HepG2 (cell line): ENCODE measurements around the gene ENSA. TPM values are rescaled to one million over a fixed set of nuclear protein-coding genes. Genes with fewer than 3 reads are reported as not detected.

Source experiments
- AHR ChIP-seq: IDR thresholded peaks from 2 replicates; pipeline ENCODE4 v1.6.1; 2018; ENCODE audit warnings: missing genetic modification reagents, missing compliant biosample characterization
- ATF7 ChIP-seq, 2 experiments: fragments of 450-650 bp in 1 of 2; sonication (generic) in 1 of 2; formaldehyde crosslinking in 1 of 2; IDR thresholded peaks; 2 replicates each; pipeline versions ENCODE4 v1.4.0 to v1.6.1; 2016 to 2020; ENCODE audit warnings: antibody characterized with exemption in 1 of 2, mild to moderate bottlenecking in 1 of 2, missing genetic modification reagents in 1 of 2
- BHLHE40 ChIP-seq: IDR thresholded peaks from 2 replicates; pipeline ENCODE4 v1.6.1; 2011; ENCODE audit warnings: low read length, improper control_type of control experiment
- CERS6 ChIP-seq: sonication (generic); formaldehyde crosslinking; IDR thresholded peaks from 2 replicates; pipeline ENCODE4 v1.5.0; 2020; ENCODE audit warnings: missing genetic modification reagents
- DRAP1 ChIP-seq: IDR thresholded peaks from 2 replicates; pipeline ENCODE4 v1.6.1; 2016; ENCODE audit warnings: missing genetic modification reagents, missing compliant biosample characterization
- ETV6 ChIP-seq: sonication (generic); formaldehyde crosslinking; conservative IDR thresholded peaks from 2 replicates; pipeline ENCODE4 v1.4.0; 2020; ENCODE audit warnings: missing genetic modification reagents
- FOXO1 ChIP-seq: sonication (generic); formaldehyde crosslinking; IDR thresholded peaks from 2 replicates; pipeline ENCODE4 v1.4.0; 2020; ENCODE audit warnings: missing genetic modification reagents
- HMG20A ChIP-seq: IDR thresholded peaks from 2 replicates; pipeline ENCODE4 v1.6.1; 2016; ENCODE audit warnings: borderline replicate concordance
- KDM5A ChIP-seq: fragments of 200-600 bp; sonication (generic); IDR thresholded peaks from 2 replicates; pipeline ENCODE4 v1.7.0; 2018; ENCODE audit warnings: antibody characterized with exemption, mild to moderate bottlenecking, low read length, borderline replicate concordance
- KLF15 ChIP-seq: sonication (generic); formaldehyde crosslinking; IDR thresholded peaks from 2 replicates; pipeline ENCODE4 v1.8.1; 2023; ENCODE audit warnings: borderline replicate concordance, mild to moderate bottlenecking, inconsistent platforms, missing genetic modification reagents, mixed read lengths
- MEIS1 ChIP-seq: sonication (generic); formaldehyde crosslinking; IDR thresholded peaks from 2 replicates; pipeline ENCODE4 v1.9.0; 2021; ENCODE audit warnings: mild to moderate bottlenecking, missing genetic modification reagents, moderate library complexity, borderline replicate concordance
- POLR2G ChIP-seq: fragments of 200-400 bp; formaldehyde crosslinking; IDR thresholded peaks from 2 replicates; pipeline ENCODE4 v1.6.1; 2018; ENCODE audit warnings: mild to moderate bottlenecking, low read depth, low read length, moderate library complexity
- PTBP1 ChIP-seq: fragments of 200-400 bp; formaldehyde crosslinking; IDR thresholded peaks from 2 replicates; pipeline ENCODE4 v1.6.1; 2018; ENCODE audit warnings: low read length, low read depth; ENCODE audit not compliant: poor library complexity, severe bottlenecking
- SIN3A ChIP-seq: IDR thresholded peaks from 2 replicates; pipeline ENCODE4 v1.6.1; 2011; ENCODE audit warnings: low read depth, mild to moderate bottlenecking, control low read depth, low read length, borderline replicate concordance
- SP5 ChIP-seq: IDR thresholded peaks from 2 replicates; pipeline ENCODE4 v1.6.1; 2016; ENCODE audit warnings: low read depth, borderline replicate concordance
- SPEN ChIP-seq: sonication (generic); formaldehyde crosslinking; IDR thresholded peaks from 2 replicates; pipeline ENCODE4 v1.5.1; 2020; ENCODE audit warnings: low read depth, mild to moderate bottlenecking, missing genetic modification reagents
- TAF1 ChIP-seq: sonication (generic); formaldehyde crosslinking; IDR thresholded peaks from 2 replicates; pipeline ENCODE4 v1.4.0; 2020; ENCODE audit warnings: missing genetic modification reagents
- TFE3 ChIP-seq: IDR thresholded peaks from 2 replicates; pipeline ENCODE4 v1.6.1; 2016
- ZFAT ChIP-seq: sonication (generic); formaldehyde crosslinking; conservative IDR thresholded peaks from 2 replicates; pipeline ENCODE4 v1.8.1; 2023; ENCODE audit warnings: missing genetic modification reagents, inconsistent platforms
- ZIK1 ChIP-seq: sonication (generic); formaldehyde crosslinking; IDR thresholded peaks from 2 replicates; pipeline ENCODE4 v1.5.0; 2020; ENCODE audit warnings: mild to moderate bottlenecking, low read depth, missing genetic modification reagents, borderline replicate concordance
- ZNF101 ChIP-seq: sonication (generic); formaldehyde crosslinking; IDR thresholded peaks from 2 replicates; pipeline ENCODE4 v1.4.0; 2020; ENCODE audit warnings: mild to moderate bottlenecking, low read depth, missing genetic modification reagents, borderline replicate concordance
- ZNF136 ChIP-seq: sonication (generic); formaldehyde crosslinking; IDR thresholded peaks from 2 replicates; pipeline ENCODE4 v1.8.1; 2022; ENCODE audit warnings: low read depth, mild to moderate bottlenecking, moderate library complexity, missing genetic modification reagents
- ZNF17 ChIP-seq: sonication (generic); formaldehyde crosslinking; IDR thresholded peaks from 2 replicates; pipeline ENCODE4 v1.5.0; 2020; ENCODE audit warnings: mild to moderate bottlenecking, missing genetic modification reagents
- ZNF256 ChIP-seq: sonication (generic); formaldehyde crosslinking; conservative IDR thresholded peaks from 2 replicates; pipeline ENCODE4 v1.4.0; 2020; ENCODE audit warnings: missing genetic modification reagents
- ZNF512 ChIP-seq: sonication (generic); formaldehyde crosslinking; IDR thresholded peaks from 2 replicates; pipeline ENCODE4 v1.4.0; 2020; ENCODE audit warnings: mild to moderate bottlenecking, missing genetic modification reagents
- ZZZ3 ChIP-seq: sonication (generic); formaldehyde crosslinking; IDR thresholded peaks from 2 replicates; pipeline ENCODE4 v1.4.0; 2020; ENCODE audit warnings: missing genetic modification reagents, mild to moderate bottlenecking, borderline replicate concordance
- polyA plus RNA-seq, 8 experiments: library from polyadenylated mRNA; depleted of rRNA in 3 of 8; stranded (reverse) in 7 of 8; unstranded in 1 of 8; fragments of >200 nt; fragmentation: Illumina TruSeq in 4 of 8; extraction: Trizol in 4 of 8; gene quantifications; 2 replicates each; pipeline versions ENCODE4 v1.2.1 to v1.2.3, GENCODE V29; 2011 to 2016; ENCODE audit warnings: low read depth in 4 of 8, missing spikeins in 1 of 8, mixed read lengths in 1 of 8; ENCODE audit not compliant: insufficient read depth in 1 of 8
- total RNA-seq, 5 experiments: library from RNA; depleted of rRNA; stranded (reverse); fragments of >200 nt; fragmentation: Illumina TruSeq; extraction: Trizol; gene quantifications; 2 replicates each; pipeline ENCODE4 v1.2.3, GENCODE V29; 2016; ENCODE audit warnings: low read depth in 1 of 5

ENSA gene
- total and polyA plus RNA-seq, 2 of the 13 experiments (the other 11 are each of a cell fraction or from before 2014, with no cell fraction given), result 54.5 to 111 TPM

- no peak for TF ChIP-seq PTBP1
- TF ChIP-seq ZNF256, result no peak
- no peak for TF ChIP-seq ZIK1 (CRISPR knock-in tag)
- TF ChIP-seq TAF1 (CRISPR knock-in tag), result peak; percentile 87
- no peak for TF ChIP-seq CERS6 (CRISPR knock-in tag)
- peak; percentile 58; the same call in 1 of the 2 replicates for TF ChIP-seq AHR
- no peak for TF ChIP-seq ETV6 (CRISPR knock-in tag)
- TF ChIP-seq MEIS1 (CRISPR knock-in tag), result peak; percentile 92; the same call in 1 of the 2 replicates
- no peak for TF ChIP-seq ZNF17 (CRISPR knock-in tag)
- no peak for TF ChIP-seq SIN3A
- TF ChIP-seq POLR2G, result peak; percentile 86
- 0 out of 2 replicates have a peak, but pooled peaks have one; percentile 6 for TF ChIP-seq TFE3 (CRISPR knock-in tag)
- TF ChIP-seq ZZZ3 (CRISPR knock-in tag), result no peak
- peak; percentile 99 for TF ChIP-seq ATF7 (IDR thresholded peaks at IDR 0.05)
- peak; percentile 99 for TF ChIP-seq ATF7 (CRISPR knock-in tag; IDR thresholded peaks at IDR 0.05)
- TF ChIP-seq SP5 (CRISPR knock-in tag), result no peak; the same call in 1 of the 2 replicates
- TF ChIP-seq ZNF512, result no peak
- TF ChIP-seq KDM5A, result peak; percentile 48; the same call in 1 of the 2 replicates
- no peak for TF ChIP-seq ZNF101 (CRISPR knock-in tag)
- TF ChIP-seq HMG20A, result no peak
- TF ChIP-seq KLF15, result no peak
- TF ChIP-seq ZFAT (CRISPR knock-in tag), result no peak
- peak; percentile 78 for TF ChIP-seq ZNF136
- 0 out of 2 replicates have a peak, but pooled peaks have one; percentile 37 for TF ChIP-seq SPEN (CRISPR knock-in tag)
- peak; percentile 29; the same call in 1 of the 2 replicates for TF ChIP-seq BHLHE40
- TF ChIP-seq FOXO1 (CRISPR knock-in tag), result 0 out of 2 replicates have a peak, but pooled peaks have one; percentile 10
- TF ChIP-seq DRAP1 (CRISPR knock-in tag), result peak; percentile 80
These were observed at the start of gene ENSA (continued) for GRCh38 chr1:150629115-150629928.
